GM12872 (cell line): Measurements from ENCODE around the gene TRUB2.

ENCODE experiments used
- TF ChIP-seq, protein P1 (sequence below): IDR thresholded peaks from 3 replicates; pipeline ENCODE4 v1.5.1; 2011; ENCODE audit warnings: low read depth, mild to moderate bottlenecking, low read length, moderate library complexity; ENCODE audit not compliant: insufficient read depth

The TRUB2 gene

DNA sequence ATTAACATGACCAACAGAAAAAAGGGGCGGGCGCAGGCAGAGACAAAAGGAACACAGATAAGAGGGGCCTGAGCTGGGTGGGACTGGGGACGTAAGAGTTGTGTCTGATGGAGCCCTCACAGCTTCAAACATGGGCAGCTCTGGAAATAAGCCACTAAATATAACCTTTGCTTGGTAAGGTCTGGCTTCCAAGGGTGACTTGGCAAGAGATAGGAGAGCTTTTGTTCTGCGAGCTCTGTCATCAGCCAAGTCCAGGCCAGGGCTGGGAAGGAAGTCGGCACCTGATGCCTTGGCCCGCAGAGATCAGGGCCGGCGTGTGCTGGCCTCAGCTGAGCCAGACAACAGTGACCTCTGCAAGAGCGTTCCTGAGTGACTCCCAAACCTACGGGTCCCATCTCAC lies 11.8 kb downstream of the TRUB2 start:
- TF ChIP-seq, protein P1, sequence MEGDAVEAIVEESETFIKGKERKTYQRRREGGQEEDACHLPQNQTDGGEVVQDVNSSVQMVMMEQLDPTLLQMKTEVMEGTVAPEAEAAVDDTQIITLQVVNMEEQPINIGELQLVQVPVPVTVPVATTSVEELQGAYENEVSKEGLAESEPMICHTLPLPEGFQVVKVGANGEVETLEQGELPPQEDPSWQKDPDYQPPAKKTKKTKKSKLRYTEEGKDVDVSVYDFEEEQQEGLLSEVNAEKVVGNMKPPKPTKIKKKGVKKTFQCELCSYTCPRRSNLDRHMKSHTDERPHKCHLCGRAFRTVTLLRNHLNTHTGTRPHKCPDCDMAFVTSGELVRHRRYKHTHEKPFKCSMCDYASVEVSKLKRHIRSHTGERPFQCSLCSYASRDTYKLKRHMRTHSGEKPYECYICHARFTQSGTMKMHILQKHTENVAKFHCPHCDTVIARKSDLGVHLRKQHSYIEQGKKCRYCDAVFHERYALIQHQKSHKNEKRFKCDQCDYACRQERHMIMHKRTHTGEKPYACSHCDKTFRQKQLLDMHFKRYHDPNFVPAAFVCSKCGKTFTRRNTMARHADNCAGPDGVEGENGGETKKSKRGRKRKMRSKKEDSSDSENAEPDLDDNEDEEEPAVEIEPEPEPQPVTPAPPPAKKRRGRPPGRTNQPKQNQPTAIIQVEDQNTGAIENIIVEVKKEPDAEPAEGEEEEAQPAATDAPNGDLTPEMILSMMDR, result no peak

DNA sequence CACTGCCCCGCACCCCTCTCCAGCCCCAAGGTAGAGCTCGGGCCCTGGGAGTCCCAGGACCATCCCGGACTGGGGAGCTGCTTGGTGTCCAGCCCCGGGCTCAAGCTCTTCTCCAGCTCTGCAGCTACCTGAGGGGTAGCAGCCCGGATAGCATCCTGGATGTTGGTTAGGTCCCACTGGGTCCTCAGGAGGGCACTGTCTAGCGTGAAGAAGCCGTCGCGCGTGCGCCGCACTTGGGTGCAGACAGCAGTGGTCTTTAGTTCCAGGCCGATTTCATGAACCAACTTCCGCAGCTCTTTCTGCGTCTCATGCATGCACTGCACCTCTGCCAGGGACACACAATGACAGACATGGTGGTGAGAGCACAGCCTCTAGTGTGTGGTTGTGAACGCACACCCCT lies 12.7 kb downstream of the TRUB2 start:
- TF ChIP-seq, protein P1, result no peak

DNA sequence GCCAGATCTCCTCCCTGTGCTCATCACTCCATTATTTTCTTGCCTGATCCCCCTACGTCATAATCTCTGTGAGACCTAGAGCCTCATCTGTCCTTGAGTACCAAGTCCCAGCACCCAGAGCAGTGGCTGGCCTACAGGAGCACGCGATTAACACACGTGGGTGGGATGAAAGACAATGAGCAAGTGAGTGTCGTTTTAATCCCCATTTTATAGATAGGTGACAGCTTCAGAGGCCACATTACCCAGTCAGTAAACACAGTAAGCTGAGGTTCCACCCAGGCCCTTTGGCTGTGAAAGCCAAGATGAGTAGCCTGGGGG lies 17.3 kb downstream of the TRUB2 start:
- TF ChIP-seq, protein P1, result no peak

DNA sequence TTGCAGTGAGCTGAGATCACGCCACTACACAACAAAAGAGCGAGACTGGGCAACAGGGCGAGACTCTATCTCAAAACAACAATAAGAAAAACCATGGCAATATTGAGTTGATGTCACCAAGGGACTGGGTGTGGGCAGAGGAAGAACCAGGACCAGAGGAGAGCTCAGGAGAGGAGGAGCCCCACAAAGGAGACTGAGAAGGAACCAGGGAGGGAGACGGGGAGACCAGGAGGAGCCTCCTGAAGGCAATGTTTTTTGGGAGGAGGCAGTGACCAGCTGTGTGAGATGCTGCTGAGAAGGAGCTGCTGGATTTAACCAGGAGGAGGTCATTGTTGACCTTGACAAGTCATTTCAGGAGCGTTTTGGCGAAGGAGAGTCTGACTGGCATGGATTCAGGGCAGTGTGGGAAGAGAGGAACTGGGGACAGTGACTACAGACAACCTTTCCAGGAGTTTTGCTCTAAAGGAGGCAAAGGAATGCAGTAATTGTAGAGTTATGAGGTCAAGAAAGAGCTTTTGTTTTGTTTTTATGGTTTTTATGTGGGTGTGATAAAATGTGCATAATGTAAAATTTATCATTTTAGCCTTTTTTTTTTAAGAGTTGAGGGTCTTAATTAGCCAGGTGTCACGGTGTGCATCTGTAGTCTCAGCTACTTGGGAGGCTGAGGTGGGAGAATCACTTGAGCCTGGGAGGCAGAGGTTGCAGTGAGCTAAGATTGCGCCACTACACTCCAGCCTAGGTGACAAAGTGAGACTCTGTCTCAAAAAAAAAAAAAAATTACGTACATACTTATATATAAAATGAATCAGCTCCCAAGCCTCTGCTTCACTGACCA lies 17.9 kb downstream of the TRUB2 start:
- TF ChIP-seq, protein P1, result no peak

DNA sequence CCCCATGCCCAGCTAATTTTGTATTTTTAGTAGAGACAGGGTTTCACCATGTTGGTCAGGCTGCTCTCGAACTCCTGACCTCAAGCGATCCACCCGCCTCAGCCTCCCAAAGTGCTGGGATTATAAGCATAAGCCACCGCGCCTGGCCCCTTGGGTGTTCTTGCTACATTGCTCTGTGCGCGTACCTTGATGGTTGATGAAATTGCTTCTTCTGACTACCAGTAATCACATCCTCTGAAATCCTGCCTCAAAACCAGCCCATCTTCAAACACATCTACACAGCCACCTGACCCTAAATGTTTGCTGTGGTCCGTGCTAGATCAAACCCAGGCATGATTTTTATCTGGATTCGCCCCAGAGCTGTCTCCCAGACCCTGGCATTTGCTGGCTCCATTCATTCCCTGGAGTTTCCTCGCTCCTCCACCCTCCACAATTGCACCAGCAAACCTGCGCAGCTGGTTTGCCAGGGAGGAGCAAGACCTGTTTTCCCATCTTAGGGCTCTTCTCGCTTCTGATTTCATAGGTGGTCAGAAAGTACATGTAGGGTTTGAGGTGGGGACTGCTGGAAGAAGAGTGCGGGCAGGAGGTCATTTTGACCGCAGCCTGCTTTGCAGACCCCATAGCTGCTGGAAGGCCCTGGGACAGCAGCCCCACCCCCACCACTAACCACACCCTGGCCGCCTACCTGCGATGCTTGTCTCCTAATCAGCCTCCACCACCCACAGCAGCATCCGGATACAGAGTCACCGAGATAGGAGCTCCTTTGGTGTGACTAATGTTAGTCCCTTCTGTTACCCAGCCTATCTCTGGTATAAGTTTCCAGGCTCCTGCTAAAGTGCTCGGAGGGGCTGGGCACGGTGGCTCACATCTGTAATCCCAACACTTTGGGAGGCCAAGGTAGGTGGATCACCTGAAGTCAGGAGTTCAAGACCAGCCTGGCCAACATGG lies 23.4 kb downstream of the TRUB2 start:
- TF ChIP-seq, protein P1, result no peak

DNA sequence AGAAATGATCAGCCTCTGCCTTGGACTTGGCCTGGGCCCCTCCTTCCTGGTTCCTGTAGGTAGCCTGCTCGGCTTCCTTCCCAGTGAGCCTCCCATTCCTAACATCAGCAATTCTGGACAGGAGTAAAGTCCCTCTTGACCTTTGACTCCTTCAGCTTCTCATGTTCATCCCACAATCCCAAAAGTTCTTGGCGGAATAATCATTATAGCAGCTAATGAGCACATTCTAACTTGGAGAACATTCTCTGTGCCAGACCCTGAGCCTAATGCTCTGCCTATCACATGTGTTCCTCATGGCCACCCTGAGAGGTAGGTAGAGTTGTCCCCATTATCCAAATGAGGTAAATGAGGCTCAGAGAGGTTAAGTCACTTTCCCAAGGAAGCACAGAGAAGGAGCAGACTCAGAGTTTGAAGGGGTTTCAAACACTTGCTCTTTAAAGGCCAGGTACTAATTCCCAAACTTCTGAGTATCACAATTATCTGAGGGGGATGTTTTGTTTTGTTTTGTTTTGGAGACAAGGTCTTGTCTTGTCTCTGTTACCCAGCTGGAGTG lies 24.9 kb downstream of the TRUB2 start:
- TF ChIP-seq, protein P1, result no peak
